ENCODE measurements around the gene ZNF423. TPM values are rescaled to one million over a fixed set of nuclear protein-coding genes. Genes with fewer than 3 reads are reported as not detected.

Gene ZNF423
- total and polyA plus RNA-seq, 2 experiments from 2014 or later, result 14.9 to 41.8 TPM

DNA sequence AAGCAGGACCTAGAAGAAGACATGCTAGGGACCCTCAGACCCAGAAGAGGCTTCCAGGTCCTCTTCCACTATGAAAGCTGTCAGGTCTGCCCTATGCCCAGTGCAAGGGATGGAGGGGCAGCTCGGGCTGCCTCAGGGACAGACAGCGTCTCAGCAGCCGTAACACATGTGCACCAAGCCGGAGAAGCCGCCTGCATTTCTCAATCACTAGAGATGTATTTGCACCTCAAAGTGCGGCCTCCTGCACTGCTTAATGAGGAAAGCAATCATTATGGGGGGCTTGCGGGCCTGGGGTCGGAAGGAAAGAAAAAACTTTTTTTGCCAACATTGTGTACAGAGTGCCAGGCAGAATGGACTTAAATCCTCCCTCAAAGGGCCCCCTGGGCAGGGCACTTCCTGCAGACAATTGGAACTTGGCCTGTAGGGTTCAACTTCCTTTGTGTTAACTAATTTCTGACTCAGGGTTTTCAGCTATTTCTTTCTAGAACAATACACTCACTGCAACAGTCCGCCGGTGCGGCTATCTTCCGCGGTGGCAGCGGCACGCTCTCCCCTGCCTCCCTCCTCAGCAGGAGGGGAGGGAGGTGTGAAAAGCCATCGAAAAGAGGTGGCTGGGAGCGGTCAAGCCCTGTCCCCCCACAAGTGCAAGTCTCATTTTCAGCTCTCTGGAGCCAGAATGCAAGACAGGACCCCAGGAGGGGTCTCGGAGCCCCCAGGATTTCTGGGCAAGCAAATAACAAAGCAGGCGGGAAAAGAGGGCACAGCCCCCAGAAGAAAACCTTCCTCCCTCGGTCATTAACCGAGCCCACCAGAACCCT is 101.2 kb downstream of the ZNF423 start (continued):
- TF ChIP-seq, protein P1, sequence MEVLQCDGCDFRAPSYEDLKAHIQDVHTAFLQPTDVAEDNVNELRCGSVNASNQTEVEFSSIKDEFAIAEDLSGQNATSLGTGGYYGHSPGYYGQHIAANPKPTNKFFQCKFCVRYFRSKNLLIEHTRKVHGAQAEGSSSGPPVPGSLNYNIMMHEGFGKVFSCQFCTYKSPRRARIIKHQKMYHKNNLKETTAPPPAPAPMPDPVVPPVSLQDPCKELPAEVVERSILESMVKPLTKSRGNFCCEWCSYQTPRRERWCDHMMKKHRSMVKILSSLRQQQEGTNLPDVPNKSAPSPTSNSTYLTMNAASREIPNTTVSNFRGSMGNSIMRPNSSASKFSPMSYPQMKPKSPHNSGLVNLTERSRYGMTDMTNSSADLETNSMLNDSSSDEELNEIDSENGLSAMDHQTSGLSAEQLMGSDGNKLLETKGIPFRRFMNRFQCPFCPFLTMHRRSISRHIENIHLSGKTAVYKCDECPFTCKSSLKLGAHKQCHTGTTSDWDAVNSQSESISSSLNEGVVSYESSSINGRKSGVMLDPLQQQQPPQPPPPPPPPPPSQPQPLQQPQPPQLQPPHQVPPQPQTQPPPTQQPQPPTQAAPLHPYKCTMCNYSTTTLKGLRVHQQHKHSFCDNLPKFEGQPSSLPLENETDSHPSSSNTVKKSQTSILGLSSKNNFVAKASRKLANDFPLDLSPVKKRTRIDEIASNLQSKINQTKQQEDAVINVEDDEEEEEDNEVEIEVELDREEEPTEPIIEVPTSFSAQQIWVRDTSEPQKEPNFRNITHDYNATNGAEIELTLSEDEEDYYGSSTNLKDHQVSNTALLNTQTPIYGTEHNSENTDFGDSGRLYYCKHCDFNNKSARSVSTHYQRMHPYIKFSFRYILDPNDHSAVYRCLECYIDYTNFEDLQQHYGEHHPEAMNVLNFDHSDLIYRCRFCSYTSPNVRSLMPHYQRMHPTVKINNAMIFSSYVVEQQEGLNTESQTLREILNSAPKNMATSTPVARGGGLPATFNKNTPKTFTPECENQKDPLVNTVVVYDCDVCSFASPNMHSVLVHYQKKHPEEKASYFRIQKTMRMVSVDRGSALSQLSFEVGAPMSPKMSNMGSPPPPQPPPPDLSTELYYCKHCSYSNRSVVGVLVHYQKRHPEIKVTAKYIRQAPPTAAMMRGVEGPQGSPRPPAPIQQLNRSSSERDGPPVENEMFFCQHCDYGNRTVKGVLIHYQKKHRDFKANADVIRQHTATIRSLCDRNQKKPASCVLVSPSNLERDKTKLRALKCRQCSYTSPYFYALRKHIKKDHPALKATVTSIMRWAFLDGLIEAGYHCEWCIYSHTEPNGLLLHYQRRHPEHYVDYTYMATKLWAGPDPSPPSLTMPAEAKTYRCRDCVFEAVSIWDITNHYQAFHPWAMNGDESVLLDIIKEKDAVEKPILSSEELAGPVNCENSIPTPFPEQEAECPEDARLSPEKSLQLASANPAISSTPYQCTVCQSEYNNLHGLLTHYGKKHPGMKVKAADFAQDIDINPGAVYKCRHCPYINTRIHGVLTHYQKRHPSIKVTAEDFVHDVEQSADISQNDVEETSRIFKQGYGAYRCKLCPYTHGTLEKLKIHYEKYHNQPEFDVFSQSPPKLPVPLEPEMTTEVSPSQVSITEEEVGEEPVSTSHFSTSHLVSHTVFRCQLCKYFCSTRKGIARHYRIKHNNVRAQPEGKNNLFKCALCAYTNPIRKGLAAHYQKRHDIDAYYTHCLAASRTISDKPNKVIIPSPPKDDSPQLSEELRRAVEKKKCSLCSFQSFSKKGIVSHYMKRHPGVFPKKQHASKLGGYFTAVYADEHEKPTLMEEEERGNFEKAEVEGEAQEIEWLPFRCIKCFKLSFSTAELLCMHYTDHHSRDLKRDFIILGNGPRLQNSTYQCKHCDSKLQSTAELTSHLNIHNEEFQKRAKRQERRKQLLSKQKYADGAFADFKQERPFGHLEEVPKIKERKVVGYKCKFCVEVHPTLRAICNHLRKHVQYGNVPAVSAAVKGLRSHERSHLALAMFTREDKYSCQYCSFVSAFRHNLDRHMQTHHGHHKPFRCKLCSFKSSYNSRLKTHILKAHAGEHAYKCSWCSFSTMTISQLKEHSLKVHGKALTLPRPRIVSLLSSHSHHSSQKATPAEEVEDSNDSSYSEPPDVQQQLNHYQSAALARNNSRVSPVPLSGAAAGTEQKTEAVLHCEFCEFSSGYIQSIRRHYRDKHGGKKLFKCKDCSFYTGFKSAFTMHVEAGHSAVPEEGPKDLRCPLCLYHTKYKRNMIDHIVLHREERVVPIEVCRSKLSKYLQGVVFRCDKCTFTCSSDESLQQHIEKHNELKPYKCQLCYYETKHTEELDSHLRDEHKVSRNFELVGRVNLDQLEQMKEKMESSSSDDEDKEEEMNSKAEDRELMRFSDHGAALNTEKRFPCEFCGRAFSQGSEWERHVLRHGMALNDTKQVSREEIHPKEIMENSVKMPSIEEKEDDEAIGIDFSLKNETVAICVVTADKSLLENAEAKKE (CRISPR knock-in tag; IDR thresholded peaks at IDR 0.05), result no peak
- TF ChIP-seq STAT1 (IDR thresholded peaks at IDR 0.05; ENCODE audit: unreplicated experiment) (no peak), EZH2 (IDR thresholded peaks at IDR 0.05; ENCODE audit: low read depth, unreplicated experiment) (no peak), EZH2phosphoT487 (IDR thresholded peaks at IDR 0.05; ENCODE audit: unreplicated experiment) (no peak), JUNB (IDR thresholded peaks at IDR 0.05; ENCODE audit: unreplicated experiment) (no peak)
- TF ChIP-seq, protein P2, sequence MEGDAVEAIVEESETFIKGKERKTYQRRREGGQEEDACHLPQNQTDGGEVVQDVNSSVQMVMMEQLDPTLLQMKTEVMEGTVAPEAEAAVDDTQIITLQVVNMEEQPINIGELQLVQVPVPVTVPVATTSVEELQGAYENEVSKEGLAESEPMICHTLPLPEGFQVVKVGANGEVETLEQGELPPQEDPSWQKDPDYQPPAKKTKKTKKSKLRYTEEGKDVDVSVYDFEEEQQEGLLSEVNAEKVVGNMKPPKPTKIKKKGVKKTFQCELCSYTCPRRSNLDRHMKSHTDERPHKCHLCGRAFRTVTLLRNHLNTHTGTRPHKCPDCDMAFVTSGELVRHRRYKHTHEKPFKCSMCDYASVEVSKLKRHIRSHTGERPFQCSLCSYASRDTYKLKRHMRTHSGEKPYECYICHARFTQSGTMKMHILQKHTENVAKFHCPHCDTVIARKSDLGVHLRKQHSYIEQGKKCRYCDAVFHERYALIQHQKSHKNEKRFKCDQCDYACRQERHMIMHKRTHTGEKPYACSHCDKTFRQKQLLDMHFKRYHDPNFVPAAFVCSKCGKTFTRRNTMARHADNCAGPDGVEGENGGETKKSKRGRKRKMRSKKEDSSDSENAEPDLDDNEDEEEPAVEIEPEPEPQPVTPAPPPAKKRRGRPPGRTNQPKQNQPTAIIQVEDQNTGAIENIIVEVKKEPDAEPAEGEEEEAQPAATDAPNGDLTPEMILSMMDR (conservative IDR thresholded peaks at IDR 0.05; ENCODE audit: low read depth in 2 of 2), result no peak
